HG03097 (cell line): ENCODE measurements around the gene AQP3.
"Not testable (repeated sequence)": the region's sequence is repeated elsewhere in the genome, so short reads cannot be mapped to it uniquely, and the experiment has no call there.

Source experiments
- ATAC-seq: cut with Tn5 transposase; IDR thresholded peaks from one replicate; pipeline ENCODE4 v1.9.1; 2021; ENCODE audit not compliant: unreplicated experiment, low FRiP score

AQP3 gene

DNA sequence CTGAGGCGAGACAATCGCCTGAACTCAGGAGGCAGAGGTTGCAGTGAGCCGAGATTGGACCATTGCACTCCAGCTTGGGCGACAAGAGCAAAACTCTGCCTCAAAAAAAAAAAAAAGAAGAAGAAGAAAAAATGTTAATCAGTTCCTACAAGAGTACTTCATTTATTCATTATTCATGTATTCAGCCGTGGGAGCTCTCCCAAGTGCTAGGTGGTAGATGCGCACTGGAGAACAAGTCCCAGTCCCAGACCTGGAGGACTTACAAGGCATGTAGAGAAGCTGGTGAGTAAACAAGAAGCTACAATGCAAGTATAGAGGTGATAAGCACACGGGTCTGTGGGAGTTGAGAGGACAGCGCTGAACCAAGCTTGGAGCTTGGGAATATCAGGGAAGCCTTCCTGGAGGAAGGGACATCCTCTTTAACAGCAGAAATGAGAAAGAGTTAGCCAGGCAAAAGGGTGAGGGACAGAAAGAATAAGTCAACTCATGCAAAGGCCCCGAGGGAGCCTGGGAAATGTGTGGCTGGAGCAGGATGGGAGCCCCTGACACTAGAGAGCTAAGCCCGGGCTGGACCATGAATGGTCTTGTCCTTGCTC lies 27.6 kb downstream of the AQP3 start:
- no peak for ATAC-seq

GRCh38 chr9:33418090-33418489 lies 29.3 kb downstream of the AQP3 start:
- no peak for ATAC-seq

DNA sequence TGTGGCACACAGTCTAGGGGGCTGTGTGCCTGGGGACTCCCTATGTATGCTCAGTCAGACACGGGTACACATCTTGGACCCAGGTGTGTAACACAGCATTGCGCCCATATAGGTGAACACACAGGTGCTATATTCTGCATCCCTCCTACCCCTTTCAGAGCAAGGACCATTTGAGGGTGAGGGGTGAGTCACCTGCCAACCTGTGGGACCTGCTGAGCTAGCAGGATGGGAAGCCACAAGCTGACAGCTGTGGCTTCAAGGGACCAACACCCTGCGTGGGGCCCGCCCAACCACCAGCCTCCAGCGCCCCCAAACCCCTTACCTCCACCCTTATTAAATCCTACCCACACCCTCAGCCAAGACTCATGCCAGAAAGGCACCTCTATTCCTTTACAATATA lies 30.4 kb downstream of the AQP3 start:
- ATAC-seq = no peak

GRCh38 chr9:33415501-33416038 lies 31.8 kb downstream of the AQP3 start:
- no peak for ATAC-seq

DNA sequence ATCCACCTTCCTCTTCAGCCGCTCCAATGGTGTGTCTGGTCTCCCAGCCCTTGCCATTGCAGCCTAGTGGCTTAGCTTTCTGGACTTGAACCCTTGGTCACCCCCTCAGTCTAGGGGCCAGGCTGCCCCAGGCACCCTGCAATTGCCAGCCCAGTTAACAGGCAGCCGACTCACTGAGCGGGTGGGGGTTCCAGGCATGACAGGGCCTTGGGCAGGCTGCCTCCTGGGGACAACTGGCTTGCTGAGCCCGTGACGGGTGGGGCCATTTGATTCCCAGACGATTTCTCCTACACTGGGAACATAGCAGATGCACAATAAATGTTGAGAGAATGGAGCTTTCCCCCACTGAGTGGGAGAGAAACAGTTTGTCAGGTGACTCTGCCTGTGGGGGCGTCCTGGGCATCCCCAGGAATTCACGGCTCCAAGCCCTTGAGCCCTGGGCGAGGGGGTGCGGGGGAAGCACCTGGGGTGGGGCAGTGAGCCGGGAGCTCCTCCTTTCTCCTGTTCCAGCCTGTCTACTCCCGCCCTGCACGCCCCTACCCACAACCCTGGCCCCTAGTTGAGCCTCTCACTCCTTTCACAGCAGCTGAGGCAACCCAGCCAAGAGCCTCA lies 32.4 kb downstream of the AQP3 start:
- ATAC-seq = no peak

DNA sequence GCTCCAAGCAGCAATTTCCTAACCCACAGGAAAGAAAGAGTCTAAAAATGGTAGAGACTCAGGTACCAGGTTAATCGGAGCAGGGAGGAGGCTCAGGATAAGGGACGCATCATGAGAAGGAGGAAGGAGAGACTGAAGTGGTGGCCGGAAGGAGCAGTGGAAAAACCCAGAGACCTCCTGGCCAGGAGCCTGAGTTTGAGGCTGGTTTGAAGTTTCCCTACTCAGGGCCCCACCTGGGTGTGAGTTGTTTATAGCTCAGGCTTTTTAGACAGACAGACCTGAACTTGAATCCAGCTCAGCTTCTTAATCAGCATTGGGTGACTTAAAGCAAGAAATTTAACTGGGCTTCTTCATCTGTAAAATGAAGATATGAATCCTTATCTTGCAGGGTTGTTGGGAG lies 33.1 kb downstream of the AQP3 start:
- no peak for ATAC-seq

GRCh38 chr9:33408087-33408486 lies 39.3 kb downstream of the AQP3 start:
- ATAC-seq = no peak

- ATAC-seq = no peak
Observed at GRCh38 chr9:33407061-33407460, 40.3 kb downstream of the AQP3 start.

DNA sequence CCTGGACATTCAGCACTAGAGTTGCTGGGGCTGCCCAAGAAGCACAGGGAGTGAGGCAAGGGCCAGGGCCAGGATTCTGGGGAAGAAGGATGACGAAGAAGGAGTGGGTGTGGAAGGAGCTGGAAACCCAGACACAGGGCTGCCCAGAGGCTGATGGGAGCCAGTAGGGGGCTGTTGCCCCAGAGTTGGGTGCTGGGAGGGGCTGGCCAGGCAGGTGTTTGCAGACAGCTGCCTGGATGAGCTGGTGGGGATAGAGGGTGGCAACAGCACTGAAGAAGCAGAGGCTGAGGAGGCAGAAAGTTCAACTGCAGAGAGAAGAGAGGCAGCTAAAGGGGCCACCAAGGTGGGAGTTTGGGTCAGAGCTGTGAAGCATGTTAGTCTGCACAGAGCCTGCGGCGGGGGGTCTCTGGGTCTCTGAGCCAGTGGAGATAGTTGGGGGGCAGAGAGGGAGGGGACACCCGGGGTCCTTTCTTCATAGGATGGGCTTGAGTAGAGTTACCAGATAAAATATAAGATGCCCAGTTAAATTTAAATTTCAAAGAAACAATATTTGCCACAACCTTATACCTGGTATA lies 42.5 kb downstream of the AQP3 start:
- no peak for ATAC-seq

DNA sequence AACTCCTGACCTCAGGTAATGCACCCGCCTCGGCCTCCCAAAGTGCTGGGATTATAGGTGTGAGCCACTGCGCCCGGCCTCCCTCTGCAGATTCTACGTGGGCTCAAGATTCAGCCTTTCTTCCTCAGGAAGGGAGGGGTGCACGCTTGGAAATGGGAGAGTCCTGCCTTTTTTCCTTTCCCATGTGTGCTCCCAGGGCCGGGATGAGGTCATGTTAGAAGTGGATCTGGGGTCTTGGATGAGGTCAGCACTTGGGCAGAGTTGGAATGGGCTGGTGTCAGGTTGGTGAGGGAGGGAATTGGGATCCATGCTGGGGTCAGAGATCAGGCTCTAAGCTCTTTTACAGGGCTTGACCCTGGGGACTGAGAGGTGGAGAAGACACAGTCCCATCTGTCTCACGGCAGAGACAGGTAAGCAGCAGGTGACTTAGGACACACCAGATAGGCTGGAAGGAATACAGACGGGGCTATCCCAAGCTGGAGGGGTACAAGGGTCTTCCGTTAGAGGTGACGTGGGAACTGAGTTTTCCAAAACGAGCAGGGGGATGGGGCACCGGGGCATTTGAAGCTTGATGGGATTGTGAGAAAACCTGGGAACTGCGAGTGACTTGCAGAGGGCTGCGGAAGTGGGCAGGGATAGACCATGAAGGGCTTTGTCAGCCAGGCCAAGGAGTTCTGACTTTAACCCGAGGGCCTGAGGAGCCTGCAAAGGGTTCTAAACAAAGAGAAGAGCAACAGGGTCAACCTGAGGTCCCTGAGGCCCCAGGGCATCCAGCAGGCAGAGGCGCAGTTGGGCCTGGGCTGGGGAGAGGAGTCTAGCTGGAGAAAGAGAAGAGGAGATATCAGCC lies 43.2 kb downstream of the AQP3 start:
- ATAC-seq = no peak

DNA sequence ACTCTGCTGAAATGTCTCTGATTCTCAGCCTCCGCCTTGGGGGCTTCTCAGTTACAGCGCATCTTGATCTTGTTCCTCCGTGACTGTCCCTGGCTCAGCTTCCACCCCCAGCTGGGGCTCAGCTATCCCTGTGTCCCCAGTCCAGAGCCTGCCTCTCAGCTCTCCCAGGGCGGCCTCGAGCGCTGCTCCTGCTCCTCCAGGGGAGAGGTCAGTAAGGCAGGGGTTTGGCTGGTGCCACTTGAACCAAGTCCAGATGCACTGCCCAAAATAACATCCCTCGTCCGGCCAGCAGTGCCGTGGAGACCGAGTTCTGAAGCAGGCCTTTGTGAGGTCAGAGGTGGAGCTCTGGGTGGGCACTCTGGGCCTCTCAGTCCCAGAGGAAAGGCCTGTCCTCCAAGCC lies 45.0 kb downstream of the AQP3 start, which contains the start of gene AQP7:
TSS of gene AQP7 (minus strand) at position 198 of the 400 bp plus-strand sequence. CDS start 1,306 bp downstream, outside the sequence.
- not testable (repeated sequence) for ATAC-seq

- not testable (repeated sequence) for ATAC-seq
Observed at GRCh38 chr9:33401809-33402208, 45.6 kb downstream of the AQP3 start.

DNA sequence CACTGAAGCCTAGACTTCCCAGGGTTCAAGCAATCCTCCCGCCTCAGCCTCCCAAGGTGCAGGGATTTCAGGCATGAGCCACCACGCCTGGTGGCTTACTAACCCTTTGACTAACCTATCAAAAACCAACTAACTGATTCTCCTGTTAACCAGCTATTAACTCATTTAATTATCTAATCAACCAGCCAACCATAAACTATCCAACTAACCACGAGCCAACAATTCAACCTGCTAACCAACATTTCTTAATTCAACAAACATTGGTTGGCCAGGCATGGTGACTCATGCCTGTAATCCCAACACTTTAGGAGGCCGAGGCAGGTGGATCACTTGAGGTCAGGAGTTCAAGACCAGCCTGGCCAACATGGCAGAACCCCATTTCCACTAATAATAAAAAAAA lies 48.3 kb downstream of the AQP3 start:
- ATAC-seq = not testable (repeated sequence)

GRCh38 chr9:33397801-33398200 lies 49.6 kb downstream of the AQP3 start:
- ATAC-seq = not testable (repeated sequence)

DNA sequence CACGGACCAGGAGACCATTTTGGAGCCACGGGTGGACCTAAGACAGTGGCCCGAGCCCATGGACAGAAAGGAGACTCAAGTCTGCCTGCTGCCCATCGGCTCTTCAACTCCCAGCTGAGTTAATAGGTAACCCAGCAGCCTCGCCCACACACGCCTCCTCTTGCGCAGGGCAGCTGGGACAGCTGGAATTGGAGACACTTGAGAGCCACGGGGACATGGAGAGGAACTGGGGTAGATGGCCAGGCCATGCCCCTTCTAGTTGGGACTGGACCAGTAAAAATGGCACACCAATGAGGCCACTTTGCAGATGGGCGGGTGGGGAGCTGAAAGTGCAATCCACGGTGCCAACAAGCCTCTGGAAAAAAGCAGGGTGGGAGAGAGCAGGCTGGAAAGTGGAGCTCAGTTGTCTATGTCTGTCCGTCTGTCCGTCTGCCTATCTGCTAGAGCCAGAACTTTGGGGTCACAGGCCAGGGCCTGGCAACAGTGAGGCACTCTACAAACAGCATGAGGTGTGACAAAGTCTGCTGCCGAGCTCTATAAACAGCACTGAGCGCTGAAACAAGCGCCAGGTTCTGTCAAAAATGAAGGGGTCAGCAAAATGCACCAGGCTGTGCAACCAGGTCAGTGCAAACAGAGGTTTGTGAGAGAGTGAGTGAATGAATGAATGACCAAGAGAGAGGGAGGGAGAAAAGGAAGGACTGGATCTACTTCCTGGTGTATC lies 52.1 kb downstream of the AQP3 start:
- not testable (repeated sequence) for ATAC-seq

GRCh38 chr9:33393986-33394385 lies 53.4 kb downstream of the AQP3 start:
- not testable (repeated sequence) for ATAC-seq

DNA sequence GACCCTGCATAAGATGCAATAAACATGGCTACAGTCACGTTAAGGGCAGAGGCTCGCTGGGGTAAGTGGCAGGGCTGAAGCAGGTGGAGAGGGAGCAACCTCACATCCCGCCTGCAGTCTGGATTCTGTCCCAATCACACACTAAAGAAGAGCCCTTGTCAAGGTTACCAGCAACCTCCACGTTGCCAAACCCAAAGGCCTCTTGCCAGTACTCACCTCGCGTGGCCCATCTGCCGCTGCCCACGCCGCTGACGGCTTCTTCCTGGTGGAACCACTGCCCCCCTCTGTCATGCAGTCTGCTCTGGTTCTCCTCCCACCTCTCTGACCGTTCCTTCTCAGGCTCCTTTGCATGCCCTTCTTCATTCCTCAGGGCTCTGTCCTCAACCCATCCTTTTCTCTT lies 53.8 kb downstream of the AQP3 start:
- no peak for ATAC-seq

DNA sequence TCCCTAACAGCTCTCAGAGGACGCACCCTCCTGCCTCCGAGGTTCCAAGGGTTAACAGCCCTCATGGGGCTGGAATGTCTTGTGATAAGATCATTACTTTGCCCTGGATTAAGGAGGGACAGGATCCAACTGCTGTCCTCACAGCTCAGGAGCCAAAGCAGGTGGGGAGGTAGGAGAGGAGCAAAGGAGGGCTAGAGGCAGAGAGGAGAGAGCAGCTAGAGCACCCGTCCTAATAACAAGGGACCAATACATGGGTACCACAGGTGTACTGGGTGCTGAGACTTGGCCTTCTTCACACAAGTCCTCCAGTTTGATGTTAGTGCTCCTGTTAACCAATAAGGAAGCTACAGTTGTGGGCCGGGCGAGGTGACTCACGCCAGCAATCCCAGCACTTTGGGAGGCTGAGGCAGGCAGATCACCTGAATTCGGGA lies 54.8 kb downstream of the AQP3 start:
- not testable (repeated sequence) for ATAC-seq
